Measurements from ENCODE around the gene MYOZ1.

DNA sequence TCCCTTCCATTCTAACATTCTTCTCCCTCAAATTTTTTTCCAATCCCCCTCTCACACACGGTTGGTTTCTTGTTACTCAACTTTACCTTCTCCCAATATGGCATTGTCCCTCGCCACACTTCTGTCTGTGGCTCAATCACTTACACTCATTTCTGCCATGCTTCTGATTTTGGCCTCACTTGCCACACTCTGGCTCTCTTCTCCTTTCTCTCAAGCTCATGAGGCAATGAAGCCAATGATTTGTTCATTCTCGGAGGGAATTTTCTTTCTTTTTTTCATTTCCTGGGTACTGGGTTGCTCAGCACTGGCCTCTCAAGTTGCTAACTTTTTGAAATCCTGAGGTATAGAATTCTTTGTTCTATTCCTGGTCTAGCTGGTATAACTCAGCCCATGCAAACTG lies 4.0 kb upstream of the MYOZ1 start:
- TF ChIP-seq, protein P1, sequence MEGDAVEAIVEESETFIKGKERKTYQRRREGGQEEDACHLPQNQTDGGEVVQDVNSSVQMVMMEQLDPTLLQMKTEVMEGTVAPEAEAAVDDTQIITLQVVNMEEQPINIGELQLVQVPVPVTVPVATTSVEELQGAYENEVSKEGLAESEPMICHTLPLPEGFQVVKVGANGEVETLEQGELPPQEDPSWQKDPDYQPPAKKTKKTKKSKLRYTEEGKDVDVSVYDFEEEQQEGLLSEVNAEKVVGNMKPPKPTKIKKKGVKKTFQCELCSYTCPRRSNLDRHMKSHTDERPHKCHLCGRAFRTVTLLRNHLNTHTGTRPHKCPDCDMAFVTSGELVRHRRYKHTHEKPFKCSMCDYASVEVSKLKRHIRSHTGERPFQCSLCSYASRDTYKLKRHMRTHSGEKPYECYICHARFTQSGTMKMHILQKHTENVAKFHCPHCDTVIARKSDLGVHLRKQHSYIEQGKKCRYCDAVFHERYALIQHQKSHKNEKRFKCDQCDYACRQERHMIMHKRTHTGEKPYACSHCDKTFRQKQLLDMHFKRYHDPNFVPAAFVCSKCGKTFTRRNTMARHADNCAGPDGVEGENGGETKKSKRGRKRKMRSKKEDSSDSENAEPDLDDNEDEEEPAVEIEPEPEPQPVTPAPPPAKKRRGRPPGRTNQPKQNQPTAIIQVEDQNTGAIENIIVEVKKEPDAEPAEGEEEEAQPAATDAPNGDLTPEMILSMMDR (IDR thresholded peaks at IDR 0.05; ENCODE audit: low read depth, low read length): no peak
- no peak for TF ChIP-seq EZH2phosphoT487 (IDR thresholded peaks at IDR 0.05; ENCODE audit: low read depth)
